ENCODE data around the gene SPDEF. TPM values are rescaled to one million over a fixed set of nuclear protein-coding genes. Genes with fewer than 3 reads are reported as not detected.

The SPDEF gene
- total RNA-seq, 1 experiment from 2014 or later = 0.77 TPM

GRCh38 chr6:34569361-34569973, 13.3 kb upstream of the SPDEF start:
- TF ChIP-seq CTCF (IDR thresholded peaks at IDR 0.05; ENCODE audit: insufficient read depth in 1 of 2, low read depth in 1 of 2, low read length in 1 of 2, severe bottlenecking in 1 of 2, unreplicated experiment in 1 of 2) = no peak
- no peak overlapping the region for H3K4me3 ChIP-seq (ENCODE audit: low read depth, low read length)
- no TSS peak for BruUV-seq (replicated peaks)
- no peaks in the 10 kb centered on the region for H3K4me1 ChIP-seq
- Mint-ChIP-seq H3K27me3 (ENCODE audit: insufficient read depth, unreplicated experiment) (no peaks in the 10 kb centered on the region), H3K9me3 (ENCODE audit: unreplicated experiment) (no peaks in the 10 kb centered on the region), H3K27ac (ENCODE audit: unreplicated experiment) (no peak overlapping the region), H3K4me1 (ENCODE audit: low read depth, unreplicated experiment) (no peaks in the 10 kb centered on the region), H3K4me3 (ENCODE audit: unreplicated experiment) (no peak overlapping the region), H3K36me3 (ENCODE audit: insufficient read depth, unreplicated experiment) (peaks cover 28% of the 10 kb centered on the region)
- ChIA-PET CTCF (no interaction called here), POLR2A (no interaction called here)
- no peak for DNase-seq
- H3K9me3 ChIP-seq = no peaks in the 10 kb centered on the region
- no peaks in the 10 kb centered on the region for H3K36me3 ChIP-seq (ENCODE audit: control insufficient read depth, insufficient read depth, low read length)
- H3K27me3 ChIP-seq (replicated peaks; ENCODE audit: control insufficient read depth, insufficient read depth, low read length) = no peaks in the 10 kb centered on the region
- intact Hi-C loops (cut with micrococcal nuclease; ENCODE audit: unreplicated experiment) = no loop called here

- POLR2A ChIA-PET = no interaction called here
- no peaks in the 10 kb centered on the region for H3K9me3 ChIP-seq
- H3K36me3 Mint-ChIP-seq (ENCODE audit: insufficient read depth, unreplicated experiment) = peaks cover 19% of the 10 kb centered on the region
- no peaks in the 10 kb centered on the region for H3K27me3 Mint-ChIP-seq (ENCODE audit: insufficient read depth, unreplicated experiment)
- no peak overlapping the region for H3K27ac Mint-ChIP-seq (ENCODE audit: unreplicated experiment)
- H3K4me3 Mint-ChIP-seq (ENCODE audit: unreplicated experiment) = no peak overlapping the region
- H3K9me3 Mint-ChIP-seq (ENCODE audit: unreplicated experiment) = no peaks in the 10 kb centered on the region
- H3K4me1 Mint-ChIP-seq (ENCODE audit: low read depth, unreplicated experiment) = no peaks in the 10 kb centered on the region
- CTCF ChIA-PET = no interaction called here
- no peaks in the 10 kb centered on the region for H3K36me3 ChIP-seq (ENCODE audit: control insufficient read depth, insufficient read depth, low read length)
- DNase-seq = no peak
- no peaks in the 10 kb centered on the region for H3K27me3 ChIP-seq (replicated peaks; ENCODE audit: control insufficient read depth, insufficient read depth, low read length)
- H3K4me3 ChIP-seq (ENCODE audit: low read depth, low read length) = no peak overlapping the region
- intact Hi-C loops (cut with micrococcal nuclease; ENCODE audit: unreplicated experiment) = no loop called here
- TF ChIP-seq CTCF (IDR thresholded peaks at IDR 0.05; ENCODE audit: insufficient read depth in 1 of 2, low read depth in 1 of 2, low read length in 1 of 2, severe bottlenecking in 1 of 2, unreplicated experiment in 1 of 2) = no peak
- no peaks in the 10 kb centered on the region for H3K4me1 ChIP-seq
- no TSS peak for BruUV-seq (replicated peaks)
These were observed 12.4 kb upstream of the SPDEF start for GRCh38 chr6:34568341-34569201.

GRCh38 chr6:34566830-34567546, 10.9 kb upstream of the SPDEF start:
- Mint-ChIP-seq H3K27ac (ENCODE audit: unreplicated experiment) (no peak overlapping the region), H3K4me3 (ENCODE audit: unreplicated experiment) (no peak overlapping the region), H3K4me1 (ENCODE audit: low read depth, unreplicated experiment) (no peaks in the 10 kb centered on the region), H3K9me3 (ENCODE audit: unreplicated experiment) (no peaks in the 10 kb centered on the region), H3K36me3 (ENCODE audit: insufficient read depth, unreplicated experiment) (peaks cover 10% of the 10 kb centered on the region), H3K27me3 (ENCODE audit: insufficient read depth, unreplicated experiment) (no peaks in the 10 kb centered on the region)
- TF ChIP-seq CTCF (IDR thresholded peaks at IDR 0.05; ENCODE audit: insufficient read depth in 1 of 2, low read depth in 1 of 2, low read length in 1 of 2, severe bottlenecking in 1 of 2, unreplicated experiment in 1 of 2) = no peak
- Histone ChIP-seq H3K36me3 (ENCODE audit: control insufficient read depth, insufficient read depth, low read length) (no peaks in the 10 kb centered on the region), H3K27me3 (replicated peaks; ENCODE audit: control insufficient read depth, insufficient read depth, low read length) (no peaks in the 10 kb centered on the region), H3K4me3 (ENCODE audit: low read depth, low read length) (no peak overlapping the region), H3K9me3 (no peaks in the 10 kb centered on the region), H3K4me1 (no peaks in the 10 kb centered on the region)
- DNase-seq = no peak
- BruUV-seq (replicated peaks) = no TSS peak
- intact Hi-C loops (cut with micrococcal nuclease; ENCODE audit: unreplicated experiment) = no loop called here
- ChIA-PET CTCF (interaction anchor here (0.7 to 1.5 kb wide), 2 partner anchors 42 to 107 kb away, joined by 3 to 4 read pairs; no protein-coding TSS in a partner anchor), POLR2A (no interaction called here)

Measured in Caco-2 (cell line).